Stimulated activated CD4-positive, alpha-beta T cell treated with anti-CD3 and anti-CD28 coated beads, Interleukin-4, amount 100 ng/mL, for 24 hours (primary cell): Measurements from ENCODE around the gene MMP28.

ENCODE experiments used
- DNase-seq: peaks from one replicate; pipeline ENCODE4 v3.0.0-alpha.2; 2020

The MMP28 gene

DNA sequence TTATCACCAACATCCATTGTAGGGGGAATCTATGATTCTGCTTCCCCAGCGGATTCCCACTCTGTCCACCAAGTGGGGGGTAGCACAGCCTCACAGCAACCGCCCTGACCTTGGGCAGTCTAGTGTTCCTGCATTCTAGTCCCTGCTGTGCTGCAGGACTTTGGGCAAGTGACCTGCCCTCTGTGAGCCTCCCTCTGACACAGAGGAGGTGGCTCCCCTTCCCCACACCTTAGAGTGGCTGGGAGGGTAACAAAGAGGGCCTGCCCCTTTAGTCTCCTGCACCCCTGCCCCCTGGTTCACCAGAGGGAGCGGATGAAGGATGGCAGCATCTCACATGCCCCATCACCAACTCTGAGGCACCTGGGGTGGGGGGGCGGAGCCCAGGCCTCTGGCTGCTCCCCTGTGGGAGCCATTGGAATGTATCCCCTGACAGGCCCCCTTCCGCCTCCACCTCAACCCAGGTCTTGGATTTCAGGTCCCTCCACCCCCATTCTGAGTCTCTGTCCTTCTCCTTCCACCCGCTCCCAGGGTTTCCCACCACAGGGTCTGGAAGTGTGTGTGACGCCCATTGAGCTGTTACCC, 52.5 kb downstream of the MMP28 start:
- no peak for DNase-seq

DNA sequence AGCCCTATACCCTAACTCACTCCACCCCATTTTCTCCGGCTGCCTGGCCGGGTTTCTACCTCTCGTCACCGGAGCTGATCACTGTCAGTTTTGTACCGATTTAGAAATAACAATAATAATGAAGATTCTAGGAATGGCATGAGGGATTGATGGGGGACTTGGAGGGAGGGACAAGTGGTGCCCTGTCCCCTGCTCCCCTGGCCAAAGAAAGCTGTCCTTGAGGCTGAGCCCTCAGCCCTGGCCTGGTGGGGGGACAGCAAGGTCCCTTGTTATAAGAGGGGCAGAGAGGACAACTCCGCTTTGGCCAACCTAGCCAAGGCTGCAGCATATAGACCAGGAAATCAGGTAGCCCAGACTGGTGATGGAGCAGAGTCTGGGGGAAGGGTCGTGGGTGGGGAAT, 52.9 kb downstream of the MMP28 start:
- DNase-seq = no peak

DNA sequence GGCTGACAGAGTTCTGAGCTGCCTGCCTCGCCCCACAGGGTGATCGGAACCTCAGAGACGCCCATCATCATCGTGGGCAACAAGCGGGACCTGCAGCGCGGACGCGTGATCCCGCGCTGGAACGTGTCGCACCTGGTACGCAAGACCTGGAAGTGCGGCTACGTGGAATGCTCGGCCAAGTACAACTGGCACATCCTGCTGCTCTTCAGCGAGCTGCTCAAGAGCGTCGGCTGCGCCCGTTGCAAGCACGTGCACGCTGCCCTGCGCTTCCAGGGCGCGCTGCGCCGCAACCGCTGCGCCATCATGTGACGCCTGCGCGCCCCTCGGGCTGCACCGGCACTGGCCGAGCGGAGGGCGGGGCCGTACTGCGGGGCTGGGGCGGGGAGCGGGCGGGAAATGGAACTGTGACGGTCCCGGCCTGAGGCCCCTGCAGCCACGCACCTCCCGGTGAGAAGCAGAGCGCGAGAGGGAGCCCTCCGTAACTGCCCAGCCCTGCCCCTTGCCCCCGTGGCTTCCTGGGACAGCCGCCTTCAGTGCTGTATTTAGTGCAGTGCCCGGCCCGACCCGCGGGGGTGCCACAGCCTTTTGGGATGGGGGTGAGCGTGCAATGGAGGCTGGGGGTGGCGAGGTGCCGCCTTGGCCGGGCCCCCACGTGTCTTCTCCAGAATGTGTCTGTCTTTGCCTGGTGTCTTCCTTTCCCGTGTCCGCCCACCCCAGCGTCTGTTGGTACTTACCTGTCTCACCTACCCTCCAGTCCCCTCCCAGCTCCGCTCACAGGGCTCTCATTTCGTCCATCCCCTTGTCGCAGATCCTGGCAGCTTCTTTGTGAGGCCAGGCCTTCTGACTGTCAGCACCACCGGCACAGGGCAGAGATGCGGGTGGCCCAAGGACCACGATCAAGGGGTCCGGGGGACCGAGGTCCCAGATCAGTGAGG, 54.2 kb downstream of the MMP28 start:
- peak; percentile 19 for DNase-seq

DNA sequence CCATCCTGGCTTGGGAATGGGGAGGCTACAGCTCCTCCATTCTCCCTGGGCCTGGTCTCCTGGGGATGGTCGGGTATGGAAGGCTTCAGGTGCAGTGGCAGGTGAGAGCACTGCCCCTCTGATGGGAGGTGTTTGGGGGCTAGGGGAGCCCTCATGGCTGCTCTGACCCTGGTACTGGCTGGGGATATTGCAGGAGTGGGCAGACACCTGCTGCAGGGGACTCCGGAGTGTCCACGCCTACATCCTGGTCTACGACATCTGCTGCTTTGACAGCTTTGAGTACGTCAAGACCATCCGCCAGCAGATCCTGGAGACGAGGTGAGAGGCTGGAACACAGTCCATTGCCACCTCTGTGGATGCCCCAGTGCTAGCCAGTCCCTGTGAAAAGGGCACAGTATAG, 55.2 kb downstream of the MMP28 start:
- no peak for DNase-seq

DNA sequence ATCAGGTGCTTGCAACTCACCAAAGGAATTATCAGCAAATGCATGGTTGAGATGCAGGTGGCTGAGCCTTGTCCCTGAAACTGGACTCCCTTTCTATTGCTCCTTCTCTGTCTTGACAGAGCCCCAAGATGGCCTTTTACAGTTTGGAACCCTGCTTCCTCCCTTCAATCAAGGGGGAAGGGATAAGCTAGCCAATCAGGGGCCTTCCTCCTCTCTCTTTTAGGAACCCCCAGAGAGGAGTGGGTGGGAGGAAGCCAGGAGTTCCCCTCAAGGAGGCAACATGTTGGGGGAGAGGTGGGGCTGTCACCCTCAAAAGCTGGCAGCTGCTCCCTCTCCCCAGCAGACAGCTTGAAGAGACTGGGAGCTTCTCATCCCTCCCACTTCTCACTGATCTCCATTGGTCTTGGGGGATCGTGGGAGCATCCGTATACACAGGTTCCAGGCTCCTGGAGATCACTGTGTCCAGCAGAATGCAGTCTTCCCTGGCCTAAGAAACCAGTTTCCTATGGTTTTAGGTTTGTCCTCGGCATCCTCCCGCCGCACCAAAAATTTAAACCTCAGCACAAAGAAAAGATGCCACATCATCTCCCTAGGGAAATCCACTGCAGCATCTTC, 56.8 kb downstream of the MMP28 start:
- DNase-seq = no peak

DNA sequence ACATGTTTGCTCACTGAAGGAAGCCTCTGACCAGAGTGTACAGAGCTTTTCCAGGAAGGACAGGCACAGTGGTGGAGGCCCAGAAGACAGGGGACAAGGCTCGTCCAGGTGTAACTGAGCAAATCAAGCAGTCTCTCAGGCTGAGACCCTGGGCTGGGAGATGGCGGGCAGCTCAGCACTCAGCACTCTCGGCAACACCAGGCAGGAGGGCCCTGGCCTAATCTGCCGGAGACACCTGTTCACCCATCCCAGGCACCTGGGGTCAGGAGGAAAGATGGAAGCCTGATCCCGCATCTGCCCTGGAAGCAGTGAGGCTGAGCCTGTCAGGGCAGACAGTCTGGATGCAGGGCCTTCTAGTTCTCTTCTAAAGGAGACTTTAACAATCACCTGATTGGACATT, 59.2 kb downstream of the MMP28 start:
- no peak for DNase-seq

DNA sequence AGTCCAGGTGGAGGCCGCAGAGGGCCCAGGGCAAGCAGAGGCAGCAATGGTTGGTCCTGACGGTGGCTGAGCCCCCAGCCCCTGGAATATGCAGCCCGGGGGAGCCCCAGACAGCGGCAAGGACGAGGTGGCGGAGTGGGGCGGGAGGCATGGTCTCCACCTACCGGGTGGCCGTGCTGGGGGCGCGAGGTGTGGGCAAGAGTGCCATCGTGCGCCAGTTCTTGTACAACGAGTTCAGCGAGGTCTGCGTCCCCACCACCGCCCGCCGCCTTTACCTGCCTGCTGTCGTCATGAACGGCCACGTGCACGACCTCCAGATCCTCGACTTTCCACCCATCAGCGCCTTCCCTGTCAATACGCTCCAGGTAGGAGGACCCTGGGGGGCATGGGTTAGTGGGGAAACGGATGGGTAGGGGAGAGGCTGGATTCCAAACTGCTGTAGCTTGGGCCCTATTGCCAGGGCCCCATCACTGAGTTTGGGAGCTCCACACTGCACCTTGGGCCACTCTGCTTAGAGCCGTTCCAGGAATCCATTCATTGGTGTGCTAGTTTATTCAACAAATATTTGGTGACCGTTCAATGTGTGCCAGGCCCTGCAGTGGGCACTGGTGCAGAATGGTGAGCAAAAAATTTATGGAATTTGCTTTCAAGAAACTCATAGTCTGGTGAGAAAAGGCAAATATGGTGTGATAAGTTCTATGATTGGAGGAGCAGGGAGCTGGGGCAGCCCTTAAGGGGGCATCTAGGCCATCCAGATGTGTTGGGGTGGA, 60.2 kb downstream of the MMP28 start:
- no peak for DNase-seq

DNA sequence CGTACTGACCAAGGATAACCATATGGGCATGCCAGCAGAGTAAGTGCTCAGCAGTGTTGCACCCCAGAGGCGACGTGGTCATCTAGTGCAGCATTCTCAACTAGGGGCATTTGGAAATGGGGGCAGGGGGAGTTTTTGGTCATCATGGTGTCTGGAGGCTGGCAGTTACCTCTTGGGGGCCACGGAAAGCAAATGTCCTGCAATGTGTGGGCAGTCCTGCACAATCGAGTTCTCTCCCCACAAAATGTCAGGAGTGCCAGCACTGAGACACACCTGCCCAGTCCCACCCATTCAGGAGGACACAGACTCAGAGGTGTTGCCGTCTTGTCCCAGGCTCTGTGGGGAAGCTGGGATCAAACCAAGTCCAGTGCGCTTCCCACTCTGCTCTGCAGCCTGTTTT, 61.0 kb downstream of the MMP28 start:
- no peak for DNase-seq

DNA sequence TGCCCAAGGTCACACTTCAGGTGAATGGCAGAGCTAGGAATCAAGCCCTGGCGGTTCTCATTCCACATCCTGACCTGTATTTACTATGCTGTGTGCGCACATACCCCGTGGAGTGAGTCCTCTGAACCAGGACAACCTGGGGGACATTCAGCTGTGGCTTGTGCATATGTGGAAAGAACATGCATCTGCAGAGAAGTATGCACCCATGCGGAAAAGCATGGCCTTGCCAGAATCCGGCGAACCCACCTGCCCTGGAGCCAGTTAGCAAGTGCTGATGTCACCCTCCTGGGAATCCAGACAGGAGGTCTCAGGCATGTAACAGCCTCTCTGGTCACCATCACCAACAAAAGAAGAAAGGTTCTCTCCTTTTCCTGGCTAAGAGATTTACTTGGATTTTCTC, 62.1 kb downstream of the MMP28 start:
- no peak for DNase-seq

DNA sequence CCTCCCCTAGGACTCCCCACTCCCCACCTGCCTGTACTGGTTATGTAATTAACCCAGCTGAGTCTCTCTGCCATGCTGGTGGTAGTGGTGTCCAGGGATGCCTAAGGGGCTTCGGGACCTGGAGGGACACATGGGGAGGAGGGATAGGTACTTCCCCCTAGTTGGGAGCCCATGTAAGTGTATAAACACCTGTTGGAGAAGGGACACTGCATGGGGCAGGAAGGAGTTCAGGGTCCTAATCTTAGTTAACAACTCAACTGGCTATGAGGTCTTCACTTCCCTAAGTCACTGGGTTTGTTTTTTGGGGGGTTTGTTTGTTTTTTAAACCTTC, 62.7 kb downstream of the MMP28 start:
- DNase-seq = no peak

DNA sequence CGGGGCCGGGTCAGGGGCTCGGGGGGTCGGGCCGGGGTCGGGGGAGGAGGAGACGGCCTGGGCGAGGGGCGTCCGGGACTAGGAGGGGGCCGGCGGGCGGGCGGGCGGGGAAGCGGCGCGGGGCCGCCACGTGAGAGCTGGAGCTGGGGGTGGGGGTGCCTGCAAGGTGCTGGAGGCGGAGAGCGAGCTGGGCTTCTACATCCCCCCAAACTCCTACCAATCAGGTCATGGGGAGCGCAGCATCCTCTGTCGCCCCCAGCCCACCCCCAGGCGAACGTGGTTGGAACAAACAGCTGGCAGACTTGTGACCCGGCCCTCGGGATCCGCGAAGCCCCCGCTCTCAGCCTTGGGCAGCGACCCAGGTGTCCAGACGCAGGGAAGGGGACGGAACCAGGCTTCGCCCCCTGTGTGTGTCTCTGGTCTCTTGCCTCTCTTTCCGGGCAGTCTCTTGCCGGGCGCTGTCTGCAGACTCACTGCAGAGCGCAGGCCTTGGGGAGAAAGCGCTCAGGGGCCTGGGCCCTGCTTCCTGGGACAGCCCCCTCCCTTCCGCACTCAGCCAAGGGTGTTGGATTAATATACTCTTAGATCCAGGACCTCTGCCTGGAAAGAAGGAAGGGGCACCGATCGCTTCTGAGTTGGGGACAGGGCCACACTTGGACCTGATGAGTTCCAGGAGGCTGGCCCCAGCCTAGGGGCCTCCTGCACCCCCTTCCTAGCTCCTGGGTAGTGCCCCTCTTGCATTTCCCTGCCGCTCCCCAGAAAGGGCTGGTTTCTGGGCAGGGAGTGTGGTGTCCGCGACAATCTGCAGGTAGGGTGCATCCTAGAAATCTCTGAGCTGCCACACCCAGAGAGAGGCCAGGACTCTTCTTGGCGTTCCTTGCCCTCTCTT, 63.3 kb downstream of the MMP28 start:
- no peak for DNase-seq

DNA sequence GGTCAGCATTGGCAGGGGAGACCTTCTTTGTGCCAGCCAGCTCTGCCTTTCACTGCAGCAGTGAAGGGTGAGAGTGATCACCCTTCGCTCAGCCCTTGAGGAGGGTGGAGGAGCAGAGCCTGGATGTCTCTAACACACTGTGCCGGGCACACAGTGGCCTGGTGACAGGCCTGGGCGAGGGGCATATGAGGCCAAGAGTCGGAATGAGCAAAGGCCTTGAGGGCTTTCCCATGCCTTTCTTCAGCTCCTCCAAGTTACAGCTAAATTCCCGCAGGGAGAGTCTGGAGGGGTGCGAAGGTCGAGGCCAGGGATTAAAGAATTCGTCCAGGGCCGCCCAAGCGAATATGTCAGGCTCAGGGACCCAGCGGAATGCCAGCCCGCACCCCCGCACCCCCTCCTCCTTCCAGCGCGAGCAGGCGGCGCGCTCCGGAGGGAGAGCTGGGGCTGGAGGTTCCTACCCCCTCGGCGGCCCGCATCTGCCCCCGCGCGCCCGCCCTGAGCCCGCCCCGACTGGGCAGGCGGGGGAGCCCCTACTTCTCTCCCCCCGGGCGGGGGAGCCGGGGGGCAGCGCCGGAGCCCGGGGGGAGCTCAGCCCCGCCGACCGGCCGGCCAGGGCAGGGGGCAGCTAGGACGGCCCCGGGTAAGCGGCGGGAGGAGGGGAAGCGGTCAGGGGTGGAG, 64.1 kb downstream of the MMP28 start, which contains the start of gene RASL10B:
TSS of gene RASL10B (plus strand) at position 401 of the 678 bp plus-strand sequence. CDS start 3,546 bp downstream, outside the sequence.
- peak; percentile 56 for DNase-seq

DNA sequence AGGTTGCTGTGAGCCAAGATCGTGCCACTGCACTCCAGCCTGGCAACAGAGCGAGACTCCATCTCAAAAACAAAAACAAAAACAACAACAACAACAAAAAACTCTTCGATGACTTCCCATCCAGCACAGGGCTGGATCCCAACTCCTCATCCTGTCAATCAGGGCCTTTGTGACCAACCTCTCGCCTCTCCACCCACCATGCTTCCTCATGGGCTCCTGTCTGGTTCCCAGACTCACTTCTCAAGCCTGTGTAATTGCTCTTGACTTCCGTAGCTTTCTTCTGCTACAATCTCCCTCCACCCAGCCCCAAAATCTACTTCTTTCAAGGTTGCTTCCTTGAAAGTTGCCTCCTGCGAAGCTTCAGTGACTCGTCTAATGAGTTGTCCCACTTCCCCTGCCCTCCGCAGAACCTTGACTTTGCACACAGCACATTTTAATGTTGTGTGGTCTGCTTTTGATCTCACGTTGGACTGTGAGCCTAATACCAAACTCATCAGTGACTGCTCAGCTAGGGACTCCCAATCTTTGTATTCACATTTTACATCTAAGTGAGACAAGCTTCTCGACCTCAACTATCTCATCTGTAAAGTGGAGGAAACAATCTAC, 64.9 kb downstream of the MMP28 start:
- DNase-seq = no peak

DNA sequence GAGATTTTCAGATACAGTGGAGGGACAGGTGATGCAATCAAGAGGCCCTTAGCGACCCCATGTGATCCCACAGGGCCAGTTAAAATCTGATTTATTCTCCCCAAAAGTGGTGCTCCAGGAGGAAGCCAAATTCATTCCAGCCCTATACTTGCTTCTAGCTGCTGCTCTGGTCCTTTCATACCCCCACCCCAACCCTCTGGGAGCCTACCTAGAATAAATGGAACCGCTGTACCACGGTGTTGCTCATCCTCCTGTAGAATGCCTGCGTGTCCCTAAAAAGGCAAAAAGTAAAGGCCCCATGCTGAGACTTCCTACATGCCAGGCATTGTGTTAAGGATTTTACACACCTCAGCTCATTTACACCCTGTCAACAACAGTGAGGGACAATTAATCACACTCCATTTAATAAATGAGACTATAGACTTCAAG, 66.0 kb downstream of the MMP28 start:
- no peak for DNase-seq

DNA sequence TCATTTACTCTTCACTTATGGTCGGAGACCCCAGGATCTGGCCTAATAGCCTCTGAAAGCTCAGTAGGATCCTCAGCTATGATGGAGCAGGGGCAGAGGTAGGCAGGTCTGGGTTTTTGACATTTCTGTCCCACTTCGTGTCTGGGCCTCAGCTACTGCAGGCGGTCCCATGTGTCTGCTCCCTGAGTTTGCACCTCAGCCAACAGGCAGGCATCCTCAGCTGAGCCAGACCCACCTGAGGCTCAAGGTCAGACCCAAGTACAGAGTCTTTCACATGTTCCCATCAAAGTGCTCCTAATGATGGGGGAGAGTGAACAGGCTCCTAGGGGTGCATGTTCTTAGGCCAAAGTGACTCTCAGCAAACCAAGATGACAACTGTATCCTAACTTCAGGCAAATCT, 66.9 kb downstream of the MMP28 start:
- DNase-seq = no peak

DNA sequence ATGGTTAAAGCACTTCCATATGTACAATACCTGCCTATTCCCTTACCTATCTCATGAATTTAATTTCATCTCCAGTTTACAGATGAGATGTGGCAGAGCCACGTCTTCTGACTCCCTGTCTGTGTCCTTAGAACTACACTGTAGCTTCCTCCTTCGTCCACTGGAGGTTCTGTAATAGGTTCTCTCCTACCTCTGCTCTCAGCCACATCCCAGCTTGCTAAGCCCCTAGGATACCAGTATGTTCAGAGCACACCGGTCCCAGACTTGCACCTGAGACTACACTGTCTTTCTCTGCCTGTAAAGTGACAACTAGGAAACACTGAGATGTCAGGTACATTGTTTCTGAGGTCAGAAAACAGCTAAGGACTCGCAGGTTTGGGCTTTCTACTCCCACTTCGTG, 67.8 kb downstream of the MMP28 start:
- no peak for DNase-seq

DNA sequence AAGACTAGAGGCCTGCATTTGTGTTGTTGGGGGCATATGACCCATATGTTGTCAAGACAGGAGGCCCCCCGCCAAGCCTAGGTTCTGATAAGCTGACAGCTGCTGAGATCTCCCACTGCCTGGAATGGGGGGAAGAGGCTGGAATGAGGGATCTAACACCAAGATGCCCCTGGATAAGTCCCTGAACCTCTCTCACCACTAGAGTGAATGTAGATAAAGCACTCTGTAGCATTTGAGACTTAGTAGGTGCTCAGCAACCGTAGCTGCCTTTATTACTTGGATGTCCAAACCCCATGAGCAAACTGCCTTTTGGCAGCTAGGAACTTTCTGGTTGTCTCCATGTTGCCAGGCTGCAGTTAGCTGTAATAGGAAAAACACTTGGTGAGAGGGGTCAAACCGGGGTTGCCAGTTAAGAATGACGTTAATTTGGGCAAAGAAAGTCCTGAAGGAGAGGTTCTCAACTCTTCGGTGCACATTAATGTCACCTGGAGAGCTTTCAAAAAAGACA, 68.4 kb downstream of the MMP28 start:
- DNase-seq = no peak

DNA sequence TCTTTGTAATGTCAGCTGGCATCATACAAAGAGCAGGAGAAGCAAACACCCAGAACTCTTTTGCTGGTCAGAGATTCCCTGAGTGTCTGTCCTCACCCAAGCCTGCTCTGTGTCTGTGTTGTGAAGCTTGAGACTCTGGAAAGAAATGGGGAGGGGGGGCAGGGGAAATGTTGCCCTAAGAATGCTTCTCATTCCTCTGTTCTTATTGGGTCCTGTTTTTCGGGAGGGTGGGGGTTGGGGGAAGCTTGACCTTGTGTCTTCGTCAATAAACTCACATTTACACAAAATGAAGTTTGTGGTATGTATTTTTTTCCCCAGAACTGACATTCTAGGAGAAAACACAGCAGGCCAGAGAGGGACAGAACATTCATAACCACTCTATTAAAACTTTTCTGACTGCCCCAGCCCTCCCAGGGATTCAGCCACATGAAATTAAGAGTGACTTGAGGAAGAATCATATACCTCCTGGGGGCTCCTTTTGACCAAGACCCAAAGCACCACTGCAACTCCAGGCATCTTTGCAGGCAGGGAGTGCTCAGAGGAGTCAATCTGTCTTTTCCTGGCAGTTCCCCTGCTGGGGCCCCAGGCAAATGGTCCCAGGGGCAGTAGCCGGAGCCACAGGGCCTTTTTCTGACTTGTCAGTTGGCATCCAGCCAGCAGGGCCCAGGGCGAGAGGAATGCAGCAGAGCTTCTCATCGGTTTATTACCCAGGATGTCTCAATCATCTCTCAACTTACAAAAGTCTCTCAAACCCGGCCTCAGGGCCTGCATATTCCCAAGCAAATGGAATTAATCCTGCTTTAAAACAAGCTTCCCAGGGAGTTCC, 69.1 kb downstream of the MMP28 start:
- DNase-seq = no peak

DNA sequence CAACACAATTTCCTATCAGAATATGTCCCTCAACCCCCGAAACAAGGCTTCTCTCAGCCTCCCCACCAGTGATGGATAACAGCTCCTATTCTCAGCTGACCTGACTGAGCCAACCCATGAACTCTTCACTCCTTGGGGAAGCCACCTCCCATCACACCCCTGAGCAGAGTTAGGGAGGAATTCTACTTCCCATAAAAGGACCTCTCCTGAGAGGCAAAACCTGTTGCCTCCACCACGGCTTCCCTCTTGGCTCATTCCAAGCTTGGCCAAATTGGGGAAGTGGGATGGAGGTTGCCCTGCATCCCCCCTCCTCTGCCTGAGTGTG, 69.7 kb downstream of the MMP28 start:
- no peak for DNase-seq

DNA sequence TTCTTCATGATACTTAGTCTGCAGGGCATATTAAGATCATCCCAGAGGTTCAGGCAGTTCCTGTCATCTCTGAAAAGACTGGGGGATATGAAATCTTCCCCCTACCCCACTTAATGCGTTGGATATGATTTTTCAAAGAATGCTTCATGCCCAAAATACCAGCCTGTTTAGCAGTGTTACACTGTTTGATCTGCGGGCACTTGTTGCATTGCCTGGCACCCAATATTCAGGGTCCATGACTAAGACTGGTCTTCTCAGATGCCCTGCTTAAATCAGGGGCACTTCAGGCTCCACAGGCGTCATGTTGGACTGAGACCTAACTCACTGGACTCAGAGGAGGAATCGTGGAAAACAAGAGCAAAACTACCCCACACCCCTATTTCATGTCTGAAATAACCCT, 70.4 kb downstream of the MMP28 start:
- DNase-seq = no peak
